ENCODE results near the gene ABCA2. TPM values are rescaled to one million over a fixed set of nuclear protein-coding genes. Genes with fewer than 3 reads are reported as not detected.

The ABCA2 gene
- total RNA-seq, 1 experiment from 2014 or later: 21.7 TPM

DNA sequence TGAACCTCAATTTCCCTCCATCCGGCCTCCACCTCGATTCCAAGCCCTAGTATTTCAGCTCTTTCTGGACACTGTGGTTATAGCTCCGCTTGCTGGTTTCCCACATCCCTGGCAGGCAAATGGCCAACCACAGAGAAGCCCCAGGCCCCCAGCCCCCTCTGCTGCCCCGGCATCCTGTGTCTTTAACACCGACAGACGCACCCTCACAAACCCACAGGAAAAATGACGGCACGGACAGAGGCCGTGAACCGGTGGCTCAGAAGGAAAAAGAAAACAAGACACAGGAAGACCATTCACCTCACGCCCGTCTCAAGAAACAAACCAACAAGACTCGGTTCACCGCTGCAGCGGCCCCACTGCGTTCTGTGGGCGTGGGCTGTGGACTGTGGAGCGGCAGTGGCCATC, 30.2 kb downstream of the ABCA2 start:
- H3K4me3 Mint-ChIP-seq (ENCODE audit: unreplicated experiment): peak overlapping the region; percentile 57
- TF ChIP-seq, protein P1, sequence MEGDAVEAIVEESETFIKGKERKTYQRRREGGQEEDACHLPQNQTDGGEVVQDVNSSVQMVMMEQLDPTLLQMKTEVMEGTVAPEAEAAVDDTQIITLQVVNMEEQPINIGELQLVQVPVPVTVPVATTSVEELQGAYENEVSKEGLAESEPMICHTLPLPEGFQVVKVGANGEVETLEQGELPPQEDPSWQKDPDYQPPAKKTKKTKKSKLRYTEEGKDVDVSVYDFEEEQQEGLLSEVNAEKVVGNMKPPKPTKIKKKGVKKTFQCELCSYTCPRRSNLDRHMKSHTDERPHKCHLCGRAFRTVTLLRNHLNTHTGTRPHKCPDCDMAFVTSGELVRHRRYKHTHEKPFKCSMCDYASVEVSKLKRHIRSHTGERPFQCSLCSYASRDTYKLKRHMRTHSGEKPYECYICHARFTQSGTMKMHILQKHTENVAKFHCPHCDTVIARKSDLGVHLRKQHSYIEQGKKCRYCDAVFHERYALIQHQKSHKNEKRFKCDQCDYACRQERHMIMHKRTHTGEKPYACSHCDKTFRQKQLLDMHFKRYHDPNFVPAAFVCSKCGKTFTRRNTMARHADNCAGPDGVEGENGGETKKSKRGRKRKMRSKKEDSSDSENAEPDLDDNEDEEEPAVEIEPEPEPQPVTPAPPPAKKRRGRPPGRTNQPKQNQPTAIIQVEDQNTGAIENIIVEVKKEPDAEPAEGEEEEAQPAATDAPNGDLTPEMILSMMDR (IDR thresholded peaks at IDR 0.05; ENCODE audit: unreplicated experiment): no peak
- ChIA-PET CTCF (interaction anchor here (0.6 kb wide), 1 partner anchor 69 kb away, joined by 3 read pairs; no protein-coding TSS in a partner anchor), POLR2A (no interaction called here)
- peaks cover 4% of the 10 kb centered on the region for H3K4me1 Mint-ChIP-seq (ENCODE audit: insufficient read depth, unreplicated experiment)
- no peaks in the 10 kb centered on the region for H3K9me3 Mint-ChIP-seq (ENCODE audit: unreplicated experiment)
- BruUV-seq (replicated peaks): no TSS peak
- DNase-seq (ENCODE audit: unreplicated experiment): no peak
- peaks cover 7% of the 10 kb centered on the region for H3K36me3 Mint-ChIP-seq (ENCODE audit: insufficient read depth, unreplicated experiment)
- H3K27me3 Mint-ChIP-seq (ENCODE audit: insufficient read depth, unreplicated experiment): no peaks in the 10 kb centered on the region
- H3K27ac Mint-ChIP-seq (ENCODE audit: low read depth, unreplicated experiment): no peak overlapping the region
- intact Hi-C loops (cut with micrococcal nuclease): no loop called here

DNA sequence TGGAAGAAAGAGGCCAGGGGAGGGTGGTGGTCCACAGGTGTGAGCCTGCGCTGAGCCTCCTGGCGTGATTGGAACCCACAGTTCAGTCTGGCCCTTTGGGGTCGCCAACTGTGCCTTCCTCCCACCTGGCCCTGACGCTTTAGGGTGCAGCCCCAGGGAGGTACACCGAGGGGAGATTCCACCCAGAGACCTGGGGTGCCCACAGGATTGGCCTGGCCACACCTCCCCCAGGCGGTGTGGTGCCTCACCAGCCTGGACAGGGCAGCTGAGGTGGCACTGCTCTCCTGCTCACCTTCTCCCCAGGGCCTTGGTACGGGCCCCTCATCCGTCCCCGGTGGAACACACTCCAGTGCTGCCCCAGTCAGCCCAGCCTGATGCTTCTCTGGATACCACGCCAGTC, 30.7 kb downstream of the ABCA2 start:
- TF ChIP-seq, protein P1 (IDR thresholded peaks at IDR 0.05; ENCODE audit: unreplicated experiment): no peak
- H3K27ac Mint-ChIP-seq (ENCODE audit: low read depth, unreplicated experiment): no peak overlapping the region
- CTCF ChIA-PET: interaction anchor here (0.6 to 1.4 kb wide), 4 partner anchors 32 to 70 kb away, joined by 3 to 5 read pairs (median 4); partner anchors contain the start of gene C8G
- intact Hi-C loops (cut with micrococcal nuclease): no loop called here
- H3K36me3 Mint-ChIP-seq (ENCODE audit: insufficient read depth, unreplicated experiment): peaks cover 7% of the 10 kb centered on the region
- peaks cover 4% of the 10 kb centered on the region for H3K4me1 Mint-ChIP-seq (ENCODE audit: insufficient read depth, unreplicated experiment)
- POLR2A ChIA-PET: interaction anchor here (0.5 kb wide), 1 partner anchor 213 kb away, joined by 3 read pairs; no protein-coding TSS in a partner anchor
- H3K4me3 Mint-ChIP-seq (ENCODE audit: unreplicated experiment): peak overlapping the region; percentile 57
- no peaks in the 10 kb centered on the region for H3K27me3 Mint-ChIP-seq (ENCODE audit: insufficient read depth, unreplicated experiment)
- BruUV-seq (replicated peaks): no TSS peak
- H3K9me3 Mint-ChIP-seq (ENCODE audit: unreplicated experiment): no peaks in the 10 kb centered on the region
- DNase-seq (ENCODE audit: unreplicated experiment): no peak

DNA sequence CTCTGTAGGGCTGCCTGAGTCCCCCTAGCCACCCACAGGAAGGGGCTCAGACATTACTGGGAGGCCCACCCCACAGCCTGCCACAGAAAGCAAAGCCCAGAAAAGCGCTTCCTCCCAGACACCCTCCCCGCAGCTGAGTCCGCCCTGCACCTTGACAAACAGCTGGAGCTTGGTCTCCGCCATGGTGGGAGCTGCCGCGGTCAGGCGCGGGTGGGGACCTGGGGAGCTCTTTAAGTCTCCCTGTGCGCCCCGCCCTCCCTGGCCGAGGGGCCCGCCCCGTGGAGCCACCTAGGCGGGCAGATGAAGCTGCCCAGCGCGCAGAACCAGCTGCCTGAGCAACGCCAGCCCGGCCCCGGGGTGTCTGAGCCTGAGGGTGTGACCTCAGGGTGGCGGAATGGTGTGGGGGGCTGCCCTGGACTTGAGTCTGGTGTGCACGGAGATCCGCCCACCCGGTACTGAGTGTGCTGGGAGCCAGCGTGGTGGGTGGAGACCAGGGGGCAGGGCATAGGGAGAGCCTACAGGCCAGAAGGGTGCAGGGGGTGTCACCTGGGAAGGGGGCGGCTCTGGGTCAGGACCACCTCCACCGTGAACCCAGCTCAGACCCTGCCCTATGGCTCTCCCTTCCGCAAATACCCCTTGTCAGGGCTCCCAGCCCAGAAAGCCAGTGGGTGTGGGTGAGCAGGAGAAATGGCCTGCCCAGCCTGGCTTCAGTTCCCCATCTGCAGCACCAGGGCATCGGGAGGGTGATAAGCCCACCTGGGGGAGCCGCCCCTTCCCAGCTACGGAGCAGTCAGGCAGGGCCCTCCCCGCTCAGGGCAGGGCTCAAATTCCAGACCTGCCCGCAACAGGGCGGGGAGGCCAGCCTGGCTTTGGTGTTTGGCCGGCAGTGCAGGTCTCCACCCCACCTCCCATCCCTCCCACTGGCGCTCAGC, 31.4 kb downstream of the ABCA2 start, which contains the start of gene CLIC3:
Gene CLIC3 (minus strand): TSS at position 208 of the 932 bp plus-strand sequence. CDS start 25 bp downstream, at position 183.
- ChIA-PET CTCF (interaction anchor here (0.6 to 1.4 kb wide), 7 partner anchors 8 to 632 kb away, joined by 3 to 5 read pairs (median 4); partner anchors contain the start of gene C8G), POLR2A (interaction anchor here (0.5 to 1.1 kb wide), 8 partner anchors 30 to 214 kb away, joined by 3 to 4 read pairs (median 3); partner anchors contain the start of genes MAN1B1 and TMEM141)
- Mint-ChIP-seq H3K36me3 (ENCODE audit: insufficient read depth, unreplicated experiment) (peaks cover 8% of the 10 kb centered on the region), H3K4me3 (ENCODE audit: unreplicated experiment) (peak within 1 kb of the TSS; percentile 57), H3K9me3 (ENCODE audit: unreplicated experiment) (no peaks in the 10 kb centered on the region), H3K4me1 (ENCODE audit: insufficient read depth, unreplicated experiment) (peaks cover 4% of the 10 kb centered on the region), H3K27ac (ENCODE audit: low read depth, unreplicated experiment) (peak within 1 kb of the TSS; percentile 70), H3K27me3 (ENCODE audit: insufficient read depth, unreplicated experiment) (no peaks in the 10 kb centered on the region)
- TF ChIP-seq, protein P1 (IDR thresholded peaks at IDR 0.05; ENCODE audit: unreplicated experiment): no peak
- BruUV-seq (replicated peaks): no TSS peak
- intact Hi-C loops (cut with micrococcal nuclease): no loop called here
- peak; percentile 38 for DNase-seq (ENCODE audit: unreplicated experiment)

DNA sequence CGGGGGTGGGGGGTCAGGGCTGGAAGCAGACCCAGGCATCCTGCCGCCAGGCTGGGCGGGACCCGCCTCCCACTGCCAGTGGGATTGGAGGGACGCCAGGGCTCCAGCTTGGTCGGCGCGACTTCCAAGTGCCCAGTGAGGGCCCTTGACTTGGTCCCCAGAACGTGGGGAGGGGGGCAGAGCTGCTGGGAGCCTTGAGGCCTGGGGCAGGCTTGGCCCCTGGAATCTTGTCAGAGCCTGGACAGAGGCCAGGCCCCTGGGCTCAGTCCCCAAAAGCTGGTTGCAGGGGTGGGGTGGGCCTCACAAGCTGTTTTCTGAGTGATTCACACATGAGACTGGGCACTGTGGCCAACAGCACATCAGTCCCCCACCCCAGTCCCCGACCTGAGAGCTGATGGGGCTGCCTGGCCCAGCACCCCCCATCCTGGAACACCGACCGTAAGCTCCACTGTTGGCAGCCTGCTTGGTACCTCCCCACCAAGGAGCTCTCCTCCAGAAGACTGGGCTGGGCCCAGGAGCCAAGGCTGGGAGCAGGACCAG, 32.2 kb downstream of the ABCA2 start:
- Mint-ChIP-seq H3K27me3 (ENCODE audit: insufficient read depth, unreplicated experiment) (no peaks in the 10 kb centered on the region), H3K27ac (ENCODE audit: low read depth, unreplicated experiment) (peak overlapping the region; percentile 70), H3K9me3 (ENCODE audit: unreplicated experiment) (no peaks in the 10 kb centered on the region), H3K4me3 (ENCODE audit: unreplicated experiment) (peak overlapping the region; percentile 57), H3K36me3 (ENCODE audit: insufficient read depth, unreplicated experiment) (peaks cover 12% of the 10 kb centered on the region), H3K4me1 (ENCODE audit: insufficient read depth, unreplicated experiment) (peaks cover 4% of the 10 kb centered on the region)
- ChIA-PET CTCF (interaction anchor here (0.6 to 1.4 kb wide), 5 partner anchors 9 to 631 kb away, joined by 3 to 4 read pairs (median 4); partner anchors contain the start of gene C8G), POLR2A (interaction anchor here (0.6 to 1.1 kb wide), 6 partner anchors 31 to 205 kb away, joined by 3 to 4 read pairs (median 3); partner anchors contain the start of genes MAN1B1 and TMEM141)
- BruUV-seq (replicated peaks): no TSS peak
- intact Hi-C loops (cut with micrococcal nuclease): no loop called here
- TF ChIP-seq, protein P1 (IDR thresholded peaks at IDR 0.05; ENCODE audit: unreplicated experiment): no peak
- peak; percentile 33 for DNase-seq (ENCODE audit: unreplicated experiment)

Measured in MCF 10A (cell line).